Mammary epithelial cell (primary cell): ENCODE measurements around the gene RDH8.

Experiments used
- CTCF ChIP-seq, 2 donors: IDR thresholded peaks in 1 of 2; conservative IDR thresholded peaks in 1 of 2; 2 replicates each; pipeline ENCODE4 v1.5.1; 2011 to 2012; ENCODE audit warnings: inconsistent platforms in 2 of 2, low read length in 2 of 2, mild to moderate bottlenecking in 2 of 2, control low read depth in 1 of 2, low read depth in 1 of 2; ENCODE audit not compliant: insufficient read depth in 1 of 2; ENCODE audit errors: extremely low read depth in 1 of 2
- EZH2 ChIP-seq: IDR thresholded peaks from 2 replicates; pipeline ENCODE4 v1.6.1; 2012; ENCODE audit warnings: low read length, inconsistent platforms, borderline replicate concordance

- TF ChIP-seq EZH2 (no peak), CTCF (conservative IDR thresholded peaks at IDR 0.05 in 1 of 2, IDR thresholded peaks at IDR 0.05 in 1 of 2; ENCODE audit: extremely low read depth in 1 of 2, insufficient read depth in 1 of 2, low read depth in 1 of 2, low read length in 2 of 2) (no peak)
Measured at GRCh38 chr19:10004617-10005016, 8.7 kb upstream of the RDH8 start.
